SK-N-SH (cell line): Measurements from ENCODE around the gene SLC27A4. TPM values are rescaled to one million over a fixed set of nuclear protein-coding genes. Genes with fewer than 3 reads are reported as not detected.

Source experiments
- CTCF ChIA-PET: fragments of 300-600, 350-600 bp; formaldehyde crosslinking; extraction: SDS; loops from one replicate; lab custom pipeline; 2021; lab: Yijun Ruan, JAX
- POLR2A ChIA-PET: fragments of 350-600 bp; sonication (Branson Sonifier 250); formaldehyde crosslinking; extraction: SDS; loops from one replicate; lab custom pipeline; 2020; ENCODE audit warnings: antibody characterized with exemption, inconsistent platforms; lab: Yijun Ruan, JAX
- DNase-seq: peaks from one replicate; pipeline ENCODE4 v3.0.0; 2012
- H2AFZ ChIP-seq: fragments of 200-600 bp; sonication (generic); 2 replicates; pipeline ENCODE4 v1.8.1; 2016; ENCODE audit warnings: antibody characterized with exemption, mild to moderate bottlenecking, low read depth
- H3F3A ChIP-seq: fragments of 200-600 bp; sonication (generic); replicated peaks from 2 replicates; pipeline ENCODE3; 2016; ENCODE audit warnings: antibody characterized with exemption, mild to moderate bottlenecking; ENCODE audit not compliant: insufficient read depth
- H3K27ac ChIP-seq, 2 experiments: fragments of 200-500 bp in 1 of 2; fragments of 200-600 bp in 1 of 2; sonication (Bioruptor generic) in 1 of 2; sonication (generic), shearing (Covaris generic) in 1 of 2; 2 replicates each; pipeline versions ENCODE4 v1.5.1 to v1.6.1; 2014 to 2016; ENCODE audit warnings: low read depth in 2 of 2, inconsistent platforms in 1 of 2, low read length in 1 of 2, mild to moderate bottlenecking in 1 of 2, mixed read lengths in 1 of 2
- H3K27me3 ChIP-seq: fragments of 200-600 bp; sonication (generic), shearing (Covaris generic); 2 replicates; pipeline ENCODE4 v1.6.1; 2016; ENCODE audit warnings: mixed run types; ENCODE audit not compliant: insufficient read depth
- H3K36me3 ChIP-seq, 2 experiments: fragments of 200-500 bp in 1 of 2; fragments of 200-600 bp in 1 of 2; sonication (Bioruptor generic) in 1 of 2; sonication (generic) in 1 of 2; replicated peaks in 1 of 2; 2 replicates each; pipeline versions ENCODE3 to v1.5.1; 2014 to 2016; ENCODE audit warnings: low read length in 1 of 2, mild to moderate bottlenecking in 1 of 2; ENCODE audit not compliant: insufficient read depth in 2 of 2, control insufficient read depth in 1 of 2
- H3K4me1 ChIP-seq, 2 experiments: fragments of 200-500 bp in 1 of 2; fragments of 200-600 bp in 1 of 2; sonication (Bioruptor generic) in 1 of 2; sonication (generic), shearing (Covaris generic) in 1 of 2; 2 replicates each; pipeline versions ENCODE4 v1.5.1 to v1.6.1; 2014 to 2016; ENCODE audit warnings: low read depth in 1 of 2, low read length in 1 of 2, mixed run types in 1 of 2; ENCODE audit not compliant: insufficient read depth in 2 of 2, control insufficient read depth in 1 of 2
- H3K4me2 ChIP-seq: fragments of 200-600 bp; sonication (generic), shearing (Covaris generic); 2 replicates; pipeline ENCODE4 v1.6.1; 2017; ENCODE audit warnings: mixed run types
- H3K4me3 ChIP-seq, 2 experiments: fragments of 200-500 bp in 1 of 2; fragments of 200-600 bp in 1 of 2; sonication (Bioruptor generic) in 1 of 2; sonication (generic), shearing (Covaris generic) in 1 of 2; 2 replicates each; pipeline versions ENCODE4 v1.5.1 to v1.8.1; 2014 to 2016; ENCODE audit warnings: low read depth in 2 of 2, inconsistent platforms in 1 of 2, low read length in 1 of 2, mild to moderate bottlenecking in 1 of 2, mixed read lengths in 1 of 2, moderate library complexity in 1 of 2
- H3K79me2 ChIP-seq: fragments of 200-600 bp; sonication (generic); 2 replicates; pipeline ENCODE4 v1.8.1; 2017; ENCODE audit warnings: mild to moderate bottlenecking; ENCODE audit not compliant: insufficient read depth
- H3K9ac ChIP-seq: fragments of 200-600 bp; sonication (generic); 2 replicates; pipeline ENCODE4 v1.6.1; 2017; ENCODE audit warnings: mixed run types
- H3K9me2 ChIP-seq: fragments of 200-600 bp; sonication (generic); 2 replicates; pipeline ENCODE4 v1.6.1; 2017; ENCODE audit warnings: mixed run types
- H3K9me3 ChIP-seq: fragments of 200-600 bp; sonication (generic); 2 replicates; pipeline ENCODE4 v1.6.1; 2017; ENCODE audit warnings: mixed run types, mild to moderate bottlenecking, moderate library complexity
- H4K20me1 ChIP-seq: fragments of 200-600 bp; sonication (generic); 2 replicates; pipeline ENCODE4 v1.6.1; 2017; ENCODE audit warnings: mild to moderate bottlenecking, mixed run types; ENCODE audit not compliant: insufficient read depth
- CHD2 ChIP-seq: fragments of 150-350 bp; IDR thresholded peaks from 2 replicates; pipeline ENCODE4 v1.6.1; 2018; ENCODE audit warnings: low read length; ENCODE audit not compliant: partially characterized antibody
- EZH2phosphoT487 ChIP-seq: fragments of 200-600 bp; sonication (generic); IDR thresholded peaks from 2 replicates; pipeline ENCODE4 v1.6.1; 2017; ENCODE audit warnings: low read depth, mixed run types, mild to moderate bottlenecking, antibody characterized with exemption, moderate library complexity, borderline replicate concordance
- FOSL2 ChIP-seq: IDR thresholded peaks from 2 replicates; pipeline ENCODE4 v1.4.0; 2012; ENCODE audit warnings: low read depth, mild to moderate bottlenecking, moderate library complexity, borderline replicate concordance
- GATA2 ChIP-seq: sonication (generic); formaldehyde crosslinking; IDR thresholded peaks from 2 replicates; pipeline ENCODE4 v1.5.0; 2020; ENCODE audit warnings: mild to moderate bottlenecking, missing genetic modification reagents
- MXI1 ChIP-seq: IDR thresholded peaks from 2 replicates; pipeline ENCODE4 v1.6.1; 2012; ENCODE audit warnings: mild to moderate bottlenecking, low read depth, low read length, improper control_type of control experiment
- NRF1 ChIP-seq: IDR thresholded peaks from 2 replicates; pipeline ENCODE4 v1.6.1; 2012; ENCODE audit warnings: low read depth, mild to moderate bottlenecking, low read length
- POLR2AphosphoS5 ChIP-seq: IDR thresholded peaks from 2 replicates; pipeline ENCODE4 v1.6.1; 2012; ENCODE audit warnings: low read depth, low read length
- SMC3 ChIP-seq: IDR thresholded peaks from 2 replicates; pipeline ENCODE4 v1.6.1; 2012; ENCODE audit warnings: low read depth, low read length, improper control_type of control experiment
- TEAD4 ChIP-seq: IDR thresholded peaks from 2 replicates; pipeline ENCODE4 v1.4.0; 2012; ENCODE audit warnings: mild to moderate bottlenecking, borderline replicate concordance; ENCODE audit not compliant: insufficient read depth
- YY1 ChIP-seq: IDR thresholded peaks from 2 replicates; pipeline ENCODE4 v1.4.0; 2012; ENCODE audit warnings: low read depth, mild to moderate bottlenecking
- whole genome bisulfite sequencing: methylation state at CpG from one replicate; pipeline ENCODE4 v1.1.6; 2017; ENCODE audit warnings: low lambda C conversion rate; 5-methylcytosine and 5-hydroxymethylcytosine counted together
- polyA plus RNA-seq, 3 experiments: library from polyadenylated mRNA; depleted of rRNA; stranded (reverse); fragments of >200 nt; gene quantifications; 2 replicates each; pipeline ENCODE4 v1.2.3, GENCODE V29; 2012
- TF ChIP-seq, protein P1 (sequence below): IDR thresholded peaks from 2 replicates; pipeline ENCODE4 v1.4.0; 2012; ENCODE audit warnings: low read depth, borderline replicate concordance
- TF ChIP-seq, protein P2 (sequence below): fragments of 150-350 bp; IDR thresholded peaks from 2 replicates; pipeline ENCODE4 v1.6.1; 2017; ENCODE audit warnings: antibody characterized with exemption, low read length, low read depth, borderline replicate concordance
- TF ChIP-seq, protein P3 (sequence below): IDR thresholded peaks from 2 replicates; pipeline ENCODE4; 2012
- TF ChIP-seq, protein P4 (sequence below): fragments of 200-600 bp; sonication (generic); IDR thresholded peaks from 2 replicates; pipeline ENCODE4 v1.6.1; 2017; ENCODE audit warnings: antibody characterized with exemption, mild to moderate bottlenecking, moderate library complexity

The SLC27A4 gene
- polyA plus RNA-seq, 1 of the 3 experiments (the other 2 are of a cell fraction), result 24.1 TPM

GRCh38 chr9:128314697-128315096 lies 25.6 kb upstream of the SLC27A4 start:
- H3K27ac ChIP-seq, result no peak overlapping the region
- peaks cover 32 to 52% of the 10 kb centered on the region in 2 experiments for H3K36me3 ChIP-seq
- TF ChIP-seq YY1, result no peak
- TF ChIP-seq NRF1, result no peak
- no peak for TF ChIP-seq MXI1
- TF ChIP-seq, protein P1, sequence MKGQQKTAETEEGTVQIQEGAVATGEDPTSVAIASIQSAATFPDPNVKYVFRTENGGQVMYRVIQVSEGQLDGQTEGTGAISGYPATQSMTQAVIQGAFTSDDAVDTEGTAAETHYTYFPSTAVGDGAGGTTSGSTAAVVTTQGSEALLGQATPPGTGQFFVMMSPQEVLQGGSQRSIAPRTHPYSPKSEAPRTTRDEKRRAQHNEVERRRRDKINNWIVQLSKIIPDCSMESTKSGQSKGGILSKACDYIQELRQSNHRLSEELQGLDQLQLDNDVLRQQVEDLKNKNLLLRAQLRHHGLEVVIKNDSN, result no peak
- no peak for TF ChIP-seq SMC3
- TF ChIP-seq CHD2, result no peak
- TF ChIP-seq, protein P2, sequence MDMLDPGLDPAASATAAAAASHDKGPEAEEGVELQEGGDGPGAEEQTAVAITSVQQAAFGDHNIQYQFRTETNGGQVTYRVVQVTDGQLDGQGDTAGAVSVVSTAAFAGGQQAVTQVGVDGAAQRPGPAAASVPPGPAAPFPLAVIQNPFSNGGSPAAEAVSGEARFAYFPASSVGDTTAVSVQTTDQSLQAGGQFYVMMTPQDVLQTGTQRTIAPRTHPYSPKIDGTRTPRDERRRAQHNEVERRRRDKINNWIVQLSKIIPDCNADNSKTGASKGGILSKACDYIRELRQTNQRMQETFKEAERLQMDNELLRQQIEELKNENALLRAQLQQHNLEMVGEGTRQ, result no peak
- TF ChIP-seq EZH2phosphoT487, result no peak
- TF ChIP-seq, protein P3, sequence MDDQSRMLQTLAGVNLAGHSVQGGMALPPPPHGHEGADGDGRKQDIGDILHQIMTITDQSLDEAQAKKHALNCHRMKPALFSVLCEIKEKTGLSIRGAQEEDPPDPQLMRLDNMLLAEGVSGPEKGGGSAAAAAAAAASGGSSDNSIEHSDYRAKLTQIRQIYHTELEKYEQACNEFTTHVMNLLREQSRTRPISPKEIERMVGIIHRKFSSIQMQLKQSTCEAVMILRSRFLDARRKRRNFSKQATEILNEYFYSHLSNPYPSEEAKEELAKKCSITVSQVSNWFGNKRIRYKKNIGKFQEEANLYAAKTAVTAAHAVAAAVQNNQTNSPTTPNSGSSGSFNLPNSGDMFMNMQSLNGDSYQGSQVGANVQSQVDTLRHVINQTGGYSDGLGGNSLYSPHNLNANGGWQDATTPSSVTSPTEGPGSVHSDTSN, result no peak
- H3K79me2 ChIP-seq, result no peaks in the 10 kb centered on the region
- no peaks in the 10 kb centered on the region for H3K4me1 ChIP-seq
- no peaks in the 10 kb centered on the region for H3K9me2 ChIP-seq
- H3K9me3 ChIP-seq, result no peaks in the 10 kb centered on the region
- no peaks in the 10 kb centered on the region for H4K20me1 ChIP-seq
- no peaks in the 10 kb centered on the region for H3F3A ChIP-seq
- no peaks in the 10 kb centered on the region for H3K27me3 ChIP-seq
- WGBS, result 96% methylated on average over 4 of the region's 4 CpGs
- no peak overlapping the region for H3K4me3 ChIP-seq
- no peak overlapping the region for H3K4me2 ChIP-seq
- H2AFZ ChIP-seq, result no peak overlapping the region
- ChIA-PET POLR2A (interaction anchor here (0.7 kb wide), 1 partner anchor 142 kb away, joined by 3 read pairs; no protein-coding TSS in a partner anchor), CTCF (interaction anchor here (0.7 to 1.3 kb wide), 2 partner anchors 19 to 27 kb away, joined by 3 read pairs; no protein-coding TSS in a partner anchor)
- no peak for DNase-seq
- no peak overlapping the region for H3K9ac ChIP-seq

- Histone ChIP-seq H4K20me1 (no peaks in the 10 kb centered on the region), H3K79me2 (peaks cover 10% of the 10 kb centered on the region), H3K9me2 (no peaks in the 10 kb centered on the region), H3K4me1 (peaks cover 0 to 3% of the 10 kb centered on the region in 2 experiments; a peak in 1 of 4 replicates), H2AFZ (no peak overlapping the region), H3K27ac (no peak overlapping the region), H3K36me3 (peaks cover 32 to 36% of the 10 kb centered on the region in 2 experiments), H3K9me3 (no peaks in the 10 kb centered on the region), H3F3A (no peaks in the 10 kb centered on the region), H3K27me3 (no peaks in the 10 kb centered on the region), H3K4me2 (no peak overlapping the region), H3K9ac (no peak overlapping the region), H3K4me3 (no peak overlapping the region)
- DNase-seq, result no peak
- POLR2A ChIA-PET, result no interaction called here
- CTCF ChIA-PET, result no interaction called here
- TF ChIP-seq GATA2 (CRISPR knock-in tag) (no peak), SMC3 (no peak), TEAD4 (no peak), POLR2AphosphoS5 (no peak), FOSL2 (no peak)
- TF ChIP-seq, protein P4, sequence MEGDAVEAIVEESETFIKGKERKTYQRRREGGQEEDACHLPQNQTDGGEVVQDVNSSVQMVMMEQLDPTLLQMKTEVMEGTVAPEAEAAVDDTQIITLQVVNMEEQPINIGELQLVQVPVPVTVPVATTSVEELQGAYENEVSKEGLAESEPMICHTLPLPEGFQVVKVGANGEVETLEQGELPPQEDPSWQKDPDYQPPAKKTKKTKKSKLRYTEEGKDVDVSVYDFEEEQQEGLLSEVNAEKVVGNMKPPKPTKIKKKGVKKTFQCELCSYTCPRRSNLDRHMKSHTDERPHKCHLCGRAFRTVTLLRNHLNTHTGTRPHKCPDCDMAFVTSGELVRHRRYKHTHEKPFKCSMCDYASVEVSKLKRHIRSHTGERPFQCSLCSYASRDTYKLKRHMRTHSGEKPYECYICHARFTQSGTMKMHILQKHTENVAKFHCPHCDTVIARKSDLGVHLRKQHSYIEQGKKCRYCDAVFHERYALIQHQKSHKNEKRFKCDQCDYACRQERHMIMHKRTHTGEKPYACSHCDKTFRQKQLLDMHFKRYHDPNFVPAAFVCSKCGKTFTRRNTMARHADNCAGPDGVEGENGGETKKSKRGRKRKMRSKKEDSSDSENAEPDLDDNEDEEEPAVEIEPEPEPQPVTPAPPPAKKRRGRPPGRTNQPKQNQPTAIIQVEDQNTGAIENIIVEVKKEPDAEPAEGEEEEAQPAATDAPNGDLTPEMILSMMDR, result no peak
- WGBS, result 81% methylated on average over 9 of the region's 9 CpGs
Observed at GRCh38 chr9:128316421-128316820, 23.9 kb upstream of the SLC27A4 start.
